ENCODE measurements around the gene RYR3.

The RYR3 gene

DNA sequence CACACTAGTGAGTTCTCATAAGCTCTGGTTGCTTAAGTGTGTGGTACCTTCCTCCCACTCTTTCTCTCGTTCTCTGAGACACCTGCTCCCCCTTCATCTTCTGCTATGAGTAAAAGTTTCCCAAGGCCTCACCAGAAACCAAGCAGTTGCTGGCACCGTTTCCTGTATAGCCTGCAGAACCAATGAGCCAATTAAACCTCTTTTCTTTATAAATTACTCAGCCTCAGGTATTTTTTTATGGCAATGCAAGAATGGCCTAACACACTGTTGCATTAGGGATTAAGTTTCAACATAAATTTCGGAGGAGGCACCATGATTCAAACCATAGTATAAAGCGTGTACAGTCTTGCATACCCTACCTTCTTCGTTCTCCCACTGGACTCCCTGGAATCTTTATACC lies 405.3 kb downstream of the RYR3 start:
- H3K4me3 ChIP-seq (ENCODE audit: low read depth, low read length): no peak overlapping the region
- TF ChIP-seq, protein P1, sequence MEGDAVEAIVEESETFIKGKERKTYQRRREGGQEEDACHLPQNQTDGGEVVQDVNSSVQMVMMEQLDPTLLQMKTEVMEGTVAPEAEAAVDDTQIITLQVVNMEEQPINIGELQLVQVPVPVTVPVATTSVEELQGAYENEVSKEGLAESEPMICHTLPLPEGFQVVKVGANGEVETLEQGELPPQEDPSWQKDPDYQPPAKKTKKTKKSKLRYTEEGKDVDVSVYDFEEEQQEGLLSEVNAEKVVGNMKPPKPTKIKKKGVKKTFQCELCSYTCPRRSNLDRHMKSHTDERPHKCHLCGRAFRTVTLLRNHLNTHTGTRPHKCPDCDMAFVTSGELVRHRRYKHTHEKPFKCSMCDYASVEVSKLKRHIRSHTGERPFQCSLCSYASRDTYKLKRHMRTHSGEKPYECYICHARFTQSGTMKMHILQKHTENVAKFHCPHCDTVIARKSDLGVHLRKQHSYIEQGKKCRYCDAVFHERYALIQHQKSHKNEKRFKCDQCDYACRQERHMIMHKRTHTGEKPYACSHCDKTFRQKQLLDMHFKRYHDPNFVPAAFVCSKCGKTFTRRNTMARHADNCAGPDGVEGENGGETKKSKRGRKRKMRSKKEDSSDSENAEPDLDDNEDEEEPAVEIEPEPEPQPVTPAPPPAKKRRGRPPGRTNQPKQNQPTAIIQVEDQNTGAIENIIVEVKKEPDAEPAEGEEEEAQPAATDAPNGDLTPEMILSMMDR (IDR thresholded peaks at IDR 0.05; ENCODE audit: borderline replicate concordance, insufficient read depth, low read depth, low read length): no peak

DNA sequence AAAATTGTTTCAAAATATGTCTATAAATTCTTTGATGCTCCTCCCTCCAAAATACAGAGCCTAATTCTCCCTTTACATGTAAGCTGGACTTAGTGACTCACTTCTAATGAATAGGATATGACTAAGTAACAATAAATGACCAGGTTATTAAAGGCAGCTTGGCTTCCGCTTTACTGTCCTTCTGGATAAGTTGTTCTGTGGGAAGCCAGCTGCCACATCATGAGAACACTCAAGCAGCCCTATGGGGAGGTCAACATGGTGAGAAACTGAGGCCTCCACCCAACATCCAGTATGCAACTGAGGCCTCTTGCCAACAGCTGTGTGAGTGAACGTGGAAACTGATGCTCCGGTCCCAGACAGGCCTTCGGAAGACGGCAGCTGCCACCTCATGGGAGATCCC lies 410.2 kb downstream of the RYR3 start:
- TF ChIP-seq, protein P1 (IDR thresholded peaks at IDR 0.05; ENCODE audit: borderline replicate concordance, insufficient read depth, low read depth, low read length): no peak
- H3K4me3 ChIP-seq (ENCODE audit: low read depth, low read length): no peak overlapping the region

DNA sequence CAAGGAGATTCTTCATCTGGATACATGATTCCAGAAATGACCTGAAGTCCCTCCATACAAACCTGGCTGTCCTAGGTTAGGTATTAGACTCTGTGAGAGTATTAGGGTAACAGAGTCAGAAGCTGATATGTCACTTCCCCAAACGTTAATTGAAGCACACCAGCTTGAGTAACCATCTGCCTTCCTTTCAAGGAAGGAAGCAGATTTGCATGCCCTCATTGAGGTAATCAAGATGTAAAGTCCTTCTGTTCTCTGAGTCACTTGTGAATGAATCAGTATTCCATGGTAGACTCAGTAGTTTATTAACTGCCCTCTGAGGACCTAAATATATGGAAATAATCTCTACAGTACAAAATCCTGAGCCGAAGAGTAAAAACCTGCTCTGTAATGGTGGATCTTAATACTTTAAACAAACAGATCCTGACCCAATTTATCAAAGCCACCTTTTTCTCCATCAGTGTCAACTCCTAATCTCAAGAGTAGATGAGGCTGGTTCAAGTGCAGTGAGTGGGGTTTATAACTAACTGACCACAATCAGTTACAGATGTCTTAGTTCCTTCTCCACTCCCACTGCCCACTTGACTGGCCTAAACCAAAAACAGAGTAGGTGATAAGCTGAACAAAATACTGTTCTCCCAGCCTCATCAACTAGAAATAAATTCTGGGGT lies 411.4 kb downstream of the RYR3 start:
- TF ChIP-seq, protein P1 (IDR thresholded peaks at IDR 0.05; ENCODE audit: borderline replicate concordance, insufficient read depth, low read depth, low read length): no peak
- no peak overlapping the region for H3K4me3 ChIP-seq (ENCODE audit: low read depth, low read length)

DNA sequence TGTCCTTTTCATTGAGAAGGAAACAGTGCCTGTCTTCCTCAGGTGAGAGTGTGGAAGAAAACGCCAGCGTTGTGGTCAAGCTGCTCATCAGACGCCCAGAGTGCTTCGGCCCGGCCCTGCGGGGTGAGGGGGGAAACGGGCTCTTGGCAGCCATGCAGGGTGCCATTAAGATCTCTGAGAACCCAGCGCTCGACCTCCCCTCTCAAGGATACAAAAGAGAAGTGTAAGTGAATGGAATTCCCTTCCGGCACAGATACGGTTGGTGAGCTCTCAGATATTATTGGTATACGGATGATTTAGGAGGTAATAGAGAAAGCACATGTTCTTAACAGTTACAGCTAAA lies 411.9 kb downstream of the RYR3 start:
- TF ChIP-seq, protein P1 (IDR thresholded peaks at IDR 0.05; ENCODE audit: borderline replicate concordance, insufficient read depth, low read depth, low read length): no peak
- no peak overlapping the region for H3K4me3 ChIP-seq (ENCODE audit: low read depth, low read length)

DNA sequence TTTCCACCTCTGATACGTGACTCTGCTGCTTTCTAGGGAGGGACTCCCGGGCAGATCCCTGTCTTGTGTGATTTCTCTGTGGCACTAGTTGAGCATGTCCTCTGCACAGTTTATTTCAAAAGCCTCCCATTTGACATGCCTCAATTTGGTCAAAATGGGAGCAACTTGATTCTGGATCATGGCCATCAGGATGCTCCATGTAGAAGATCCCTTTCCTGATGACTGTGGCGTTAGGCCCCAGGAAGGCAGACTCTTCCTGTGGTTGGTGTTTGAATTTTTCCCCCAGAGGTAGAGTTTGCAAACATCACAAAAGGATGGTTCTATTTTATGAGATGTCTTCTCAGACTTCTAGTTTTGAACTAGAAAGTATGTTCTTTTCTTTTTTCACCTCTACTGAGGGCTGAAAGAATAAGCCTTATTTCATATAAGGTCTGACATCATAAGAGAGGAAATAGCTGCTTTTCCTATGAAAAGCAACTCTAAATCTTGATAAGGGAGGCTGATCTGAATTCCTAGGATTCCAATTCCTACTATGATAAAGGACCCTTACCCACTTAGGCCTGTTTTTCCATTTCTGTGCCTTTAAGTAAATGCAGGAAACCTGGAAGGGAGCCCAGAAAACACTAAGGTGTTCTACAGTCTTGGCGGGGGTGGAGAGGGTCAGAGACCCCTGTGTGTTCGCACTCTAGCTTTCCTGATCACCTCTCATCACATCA lies 413.7 kb downstream of the RYR3 start:
- no peak overlapping the region for H3K4me3 ChIP-seq (ENCODE audit: low read depth, low read length)
- TF ChIP-seq, protein P1 (IDR thresholded peaks at IDR 0.05; ENCODE audit: borderline replicate concordance, insufficient read depth, low read depth, low read length): no peak

DNA sequence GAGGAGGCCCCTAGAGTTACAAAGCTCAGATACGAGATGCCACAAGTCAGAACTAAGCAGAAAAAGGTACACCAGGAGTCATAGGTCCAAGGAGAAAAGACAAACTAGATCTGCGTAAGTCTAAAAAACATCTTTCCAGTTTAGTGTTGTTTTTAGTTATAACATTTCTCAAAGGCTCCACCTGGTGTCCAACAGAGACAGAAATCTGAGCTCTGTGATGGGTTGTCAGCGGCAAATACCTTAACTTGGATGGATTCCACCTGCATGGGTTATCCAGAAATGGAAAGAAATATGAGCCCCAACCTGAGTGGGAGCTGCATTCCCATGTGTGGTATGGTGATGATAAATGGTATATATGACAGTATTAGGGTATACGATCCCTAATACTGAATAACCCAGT lies 418.9 kb downstream of the RYR3 start:
- H3K4me3 ChIP-seq (ENCODE audit: low read depth, low read length): no peak overlapping the region
- TF ChIP-seq, protein P1 (IDR thresholded peaks at IDR 0.05; ENCODE audit: borderline replicate concordance, insufficient read depth, low read depth, low read length): 0 out of 2 replicates have a peak, but pooled peaks have one; percentile 9

DNA sequence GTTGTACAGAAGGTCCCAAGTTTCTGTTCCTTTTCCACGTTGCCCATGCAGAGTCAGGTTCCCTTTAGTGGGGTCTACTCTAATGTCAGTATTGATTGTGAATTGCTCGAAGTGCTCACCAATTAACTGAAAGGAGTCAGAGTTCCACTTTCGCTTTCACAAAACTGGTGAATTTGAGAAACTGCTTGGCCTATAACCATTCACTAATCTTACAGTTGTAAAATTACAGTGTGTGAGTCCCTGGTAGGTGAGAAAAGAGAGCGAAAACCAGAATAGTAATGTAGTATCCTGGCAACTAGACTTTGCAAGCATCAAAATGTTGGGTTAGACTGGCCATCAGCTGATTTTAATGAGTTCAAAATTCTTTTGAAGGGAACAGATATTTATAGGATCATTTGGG lies 420.0 kb downstream of the RYR3 start:
- TF ChIP-seq, protein P1 (IDR thresholded peaks at IDR 0.05; ENCODE audit: borderline replicate concordance, insufficient read depth, low read depth, low read length): no peak
- no peak overlapping the region for H3K4me3 ChIP-seq (ENCODE audit: low read depth, low read length)
